GM21423 (cell line): ENCODE results near the gene PDE6B.
"Not testable (repeated sequence)": the region's sequence is repeated elsewhere in the genome, so short reads cannot be mapped to it uniquely, and the experiment has no call there.

ENCODE experiments used
- ATAC-seq: cut with Tn5 transposase; IDR thresholded peaks from one replicate; pipeline ENCODE4 v1.9.1; 2021; ENCODE audit warnings: mild to moderate bottlenecking, moderate library complexity; ENCODE audit not compliant: unreplicated experiment

PDE6B gene

DNA sequence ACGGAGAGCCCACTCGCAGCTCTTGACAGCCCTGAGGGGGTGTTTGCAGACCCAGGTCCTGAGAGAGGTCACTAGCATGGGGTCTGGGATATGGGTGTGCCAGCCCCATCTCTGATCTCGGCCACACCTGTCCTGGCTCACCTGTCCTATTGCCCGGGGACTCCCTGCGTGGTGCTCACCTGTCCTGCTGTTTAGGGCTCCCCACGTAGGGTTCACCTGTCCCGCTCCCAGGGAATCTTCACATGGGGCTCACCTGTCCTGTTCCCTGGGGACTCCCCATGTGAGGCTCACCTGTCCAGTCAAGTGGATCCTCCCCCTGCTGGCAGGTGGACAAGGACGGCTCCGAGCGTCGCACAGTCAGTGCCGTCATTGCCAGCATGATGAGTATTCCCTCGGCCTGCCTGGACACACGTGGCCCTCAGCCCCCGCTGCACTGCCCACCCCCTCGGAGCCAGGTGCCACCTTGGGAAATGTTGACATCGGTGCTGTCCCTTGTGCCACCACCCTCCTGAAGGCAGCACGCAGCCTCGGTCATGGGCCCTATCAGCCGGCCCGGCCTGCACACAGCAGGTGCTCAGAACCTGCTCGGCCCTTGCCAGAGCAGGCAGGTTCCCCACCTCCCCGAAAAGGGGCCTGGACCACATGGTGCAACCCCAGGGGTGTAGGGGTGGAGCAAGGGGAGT, 57.3 kb downstream of the PDE6B start:
- no peak for ATAC-seq

DNA sequence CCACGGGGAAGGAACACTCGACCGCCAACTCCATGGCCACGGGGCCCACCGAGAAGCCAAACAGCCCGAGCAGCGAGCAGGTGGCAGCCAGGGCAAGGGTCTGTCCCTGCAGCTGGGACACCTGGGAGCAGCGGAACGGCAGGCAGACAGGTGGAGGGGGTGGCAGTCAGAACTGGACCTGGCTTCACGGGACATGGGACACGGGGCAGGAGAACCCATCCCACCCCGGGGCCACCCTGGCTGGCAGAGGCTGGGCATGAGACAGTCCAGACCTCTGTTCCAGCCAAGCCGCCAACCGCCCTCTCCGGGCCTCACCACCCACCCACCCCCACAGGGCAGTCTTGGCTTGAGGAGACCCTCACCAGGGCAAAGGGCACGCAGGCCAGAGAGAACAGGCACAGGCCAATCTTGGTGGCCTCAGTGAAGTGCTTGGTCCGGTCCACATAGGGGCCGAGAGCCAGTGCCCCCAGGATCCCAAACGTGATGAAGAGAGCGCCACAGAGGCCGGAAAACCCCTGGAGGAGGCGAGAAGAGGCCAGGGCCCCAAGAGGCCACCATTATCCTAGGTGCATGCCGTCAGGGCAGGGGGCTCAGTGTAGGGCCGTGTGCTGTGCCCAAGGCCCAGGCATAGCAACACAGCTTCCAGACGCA, 58.0 kb downstream of the PDE6B start:
- no peak for ATAC-seq

DNA sequence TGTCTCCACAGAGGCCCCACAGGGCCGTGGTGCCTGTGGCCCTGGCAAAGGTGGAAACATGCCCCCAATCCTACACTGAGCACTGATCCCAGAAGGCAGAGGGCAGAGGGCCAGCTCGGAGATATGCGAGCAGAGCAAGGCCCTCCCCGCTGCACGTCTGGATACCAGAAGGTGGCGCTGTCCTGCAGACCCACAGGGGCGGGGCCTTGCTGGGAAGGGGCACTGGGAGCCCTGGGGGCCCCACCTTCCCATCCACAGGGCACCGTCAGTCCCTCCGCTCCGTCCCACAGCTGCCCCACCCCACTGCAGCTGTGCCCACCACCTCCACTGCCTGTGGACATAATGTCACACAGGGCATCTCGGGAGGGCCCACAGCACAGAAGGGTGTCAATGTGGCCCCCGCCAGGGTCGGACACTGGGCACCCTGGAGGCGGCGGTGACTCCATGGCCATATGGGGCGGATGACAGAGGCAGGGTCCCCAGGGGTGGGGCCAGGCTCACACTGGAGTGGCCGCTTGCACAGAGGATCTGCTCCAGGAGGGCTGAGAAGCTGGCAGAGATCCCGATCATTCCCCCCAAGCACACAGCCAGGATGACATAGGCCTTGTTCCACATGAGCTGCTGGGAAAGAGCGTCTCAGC, 58.7 kb downstream of the PDE6B start:
- ATAC-seq, result no peak

DNA sequence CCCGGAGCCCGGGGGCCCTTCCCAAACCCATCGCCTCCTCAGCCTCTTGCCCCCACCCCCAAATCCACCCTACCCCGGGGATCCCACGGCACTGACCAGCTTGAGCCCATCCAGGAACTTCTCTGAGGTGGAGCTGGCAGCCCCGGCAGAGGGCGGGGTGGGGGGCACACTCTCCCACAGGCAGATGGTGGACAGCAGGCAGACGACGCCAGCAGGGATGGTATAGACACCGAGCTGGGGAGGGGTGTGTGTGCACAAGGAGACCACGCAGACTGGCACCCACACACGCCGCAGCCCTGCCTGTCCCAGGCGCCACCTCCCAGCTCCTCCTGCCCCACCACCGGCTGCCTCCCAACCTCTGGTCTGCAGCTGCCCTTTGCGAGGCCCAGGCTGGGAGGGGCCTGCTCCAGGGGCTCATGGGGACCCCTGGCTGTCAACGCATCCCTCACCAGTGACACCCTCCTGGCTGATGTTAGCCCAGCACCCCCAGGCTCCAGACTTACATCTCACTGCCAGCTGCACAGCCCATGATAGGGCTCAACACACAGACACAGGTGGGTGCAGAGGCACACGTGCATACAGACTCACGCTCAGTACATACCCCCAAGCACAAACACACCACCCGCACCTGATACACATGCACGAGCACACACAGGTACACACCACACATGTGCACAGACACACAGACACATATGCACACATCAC, 59.4 kb downstream of the PDE6B start:
- ATAC-seq, result no peak

DNA sequence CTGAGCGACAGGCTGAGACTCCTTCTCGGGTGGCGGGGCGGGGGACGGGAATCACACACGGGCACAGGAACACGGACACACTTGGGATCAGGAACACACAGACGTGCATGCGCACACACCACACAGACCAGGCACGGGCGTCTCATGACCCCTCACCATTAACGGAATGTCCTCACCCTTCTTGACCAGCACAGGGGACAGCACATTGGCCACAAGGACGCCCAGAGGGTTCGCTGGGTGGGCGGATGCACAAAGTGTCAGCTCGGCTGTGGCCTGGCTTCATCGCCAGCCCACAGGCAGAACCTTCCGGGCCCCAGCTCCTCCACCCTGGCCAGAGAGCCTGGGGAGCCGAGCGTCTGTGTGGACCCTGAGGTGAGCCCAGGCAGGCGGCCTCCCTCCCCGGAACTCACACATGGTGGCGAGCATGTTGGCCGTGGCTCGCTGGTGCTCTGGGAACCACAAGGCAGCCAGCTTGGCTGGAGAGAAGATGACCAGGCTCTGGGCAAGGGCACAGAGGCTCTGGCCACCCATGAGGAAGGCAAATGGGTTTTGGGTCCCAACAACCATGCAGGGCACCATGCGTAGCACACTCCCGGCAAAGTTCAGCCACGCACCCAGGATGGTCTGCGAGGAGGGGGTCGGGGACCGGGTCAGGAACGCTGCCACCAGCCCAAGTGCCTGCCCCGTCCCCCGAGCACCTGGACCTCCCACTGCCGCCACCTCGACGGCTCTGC, 60.5 kb downstream of the PDE6B start:
- no peak for ATAC-seq

DNA sequence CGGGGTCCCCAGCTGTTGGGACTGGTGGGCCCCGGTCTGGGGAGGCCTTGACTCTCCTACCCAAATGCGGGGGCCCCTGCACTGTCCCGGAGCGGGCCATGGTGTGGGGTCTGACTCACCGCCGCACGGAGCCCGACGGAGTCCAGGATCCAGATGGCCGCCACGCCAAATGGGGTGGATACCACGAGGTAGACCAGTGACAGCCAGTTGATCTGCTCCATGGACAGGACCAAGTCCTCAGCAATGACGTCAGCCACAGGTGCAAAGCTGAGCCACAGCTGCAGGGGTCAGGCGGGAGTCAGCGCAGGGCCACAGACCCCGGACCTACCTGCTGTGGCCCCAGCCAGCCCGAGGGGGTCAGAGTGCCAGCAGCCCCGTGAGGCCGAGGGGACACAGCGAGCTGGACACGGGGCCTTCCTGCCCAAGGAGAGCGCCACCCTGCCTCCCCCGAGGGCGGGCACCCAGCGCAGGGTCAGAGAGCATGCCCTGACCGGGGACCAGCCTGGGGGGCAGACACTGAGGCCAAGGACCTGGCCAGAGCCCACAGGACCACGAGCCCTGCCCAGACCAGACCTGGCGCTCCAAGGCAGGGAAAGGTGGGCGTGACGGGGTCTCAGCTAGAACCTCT, 61.2 kb downstream of the PDE6B start:
- ATAC-seq, result no peak

DNA sequence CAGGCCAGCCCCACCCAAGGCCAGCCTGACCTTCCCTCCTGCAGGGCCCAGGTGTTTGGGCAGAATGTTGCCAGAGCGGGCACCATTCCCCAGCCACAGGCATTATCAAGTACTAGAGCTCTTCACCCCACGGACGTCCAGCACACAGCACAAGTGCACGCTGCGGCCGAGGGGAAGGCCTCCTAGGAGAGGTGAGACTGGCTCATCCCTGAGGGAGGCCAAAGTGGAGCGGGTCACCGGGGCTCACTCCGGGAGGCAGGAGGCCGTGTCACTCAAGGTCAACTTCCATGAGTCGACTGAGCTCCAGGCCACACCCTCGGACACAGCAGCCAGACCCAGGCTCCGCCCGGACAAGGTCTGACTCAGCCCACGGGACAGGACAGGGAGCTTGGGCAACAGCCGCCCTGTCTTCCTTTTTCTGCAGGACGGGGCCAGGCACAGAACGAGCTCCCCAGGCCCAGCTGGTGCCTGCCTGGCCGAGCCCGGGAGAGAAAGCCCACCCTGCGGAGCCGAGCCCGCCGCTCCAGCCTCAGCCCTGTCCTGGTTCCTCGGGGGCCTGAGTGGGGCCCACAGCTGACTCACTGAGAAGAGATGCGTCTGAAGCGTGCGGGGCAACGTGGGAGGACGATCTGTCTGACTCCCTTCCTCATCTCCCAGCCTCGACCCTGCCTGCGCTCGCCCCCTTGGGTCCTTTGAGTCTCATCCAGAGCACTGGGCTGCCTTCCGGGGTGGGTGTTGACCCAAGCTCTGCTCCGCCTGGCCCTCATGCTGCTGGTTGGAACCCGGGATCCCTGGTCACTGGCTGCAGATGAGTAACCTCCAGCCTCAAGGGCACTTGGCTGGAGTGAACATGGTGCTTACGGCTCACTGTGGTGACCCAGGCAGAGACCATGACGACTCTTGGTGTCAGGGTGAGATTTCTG, 61.9 kb downstream of the PDE6B start:
- ATAC-seq, result no peak

DNA sequence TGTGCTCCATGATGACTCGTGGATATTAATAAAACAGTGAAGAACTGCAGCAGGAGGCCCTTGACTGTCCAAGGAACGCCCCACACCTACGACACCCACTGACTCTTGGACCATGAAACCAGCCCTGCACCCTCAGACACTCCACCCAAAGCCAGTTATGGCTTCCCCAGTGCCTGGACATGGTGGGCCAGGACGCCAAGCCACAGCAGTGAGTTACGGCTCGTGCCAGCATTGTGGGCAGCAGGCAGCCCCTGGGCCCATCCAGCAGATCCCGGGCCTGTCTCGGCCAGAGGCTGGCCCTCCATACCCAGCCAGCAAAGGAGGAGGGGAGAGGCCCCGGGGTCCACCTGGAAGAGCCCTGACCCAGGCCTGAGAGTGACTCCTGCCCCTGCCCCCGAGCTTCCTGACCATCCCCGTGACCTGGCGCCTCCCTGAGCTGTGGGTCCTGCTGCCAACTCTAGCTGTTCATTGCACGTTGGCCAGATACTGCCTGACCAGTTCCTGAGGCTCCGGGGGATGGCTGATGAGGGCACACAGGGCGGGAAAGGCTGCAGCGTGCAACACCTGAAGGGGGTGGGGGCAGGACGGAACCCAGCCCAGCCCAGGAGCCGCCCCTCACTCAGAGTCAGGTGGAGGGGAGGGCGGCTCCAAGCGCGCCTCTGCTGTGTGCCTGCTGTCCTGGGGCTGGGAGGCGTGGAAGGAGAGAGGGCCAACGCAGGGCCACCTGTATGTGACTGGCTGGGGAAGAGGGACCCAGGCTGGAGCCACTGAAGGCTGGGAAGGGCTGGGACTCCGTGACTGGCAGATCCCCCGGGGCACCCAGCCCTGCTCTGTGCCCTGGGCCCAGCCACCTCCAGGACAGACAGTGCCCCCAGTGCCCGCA, 62.8 kb downstream of the PDE6B start:
- ATAC-seq, result no peak

DNA sequence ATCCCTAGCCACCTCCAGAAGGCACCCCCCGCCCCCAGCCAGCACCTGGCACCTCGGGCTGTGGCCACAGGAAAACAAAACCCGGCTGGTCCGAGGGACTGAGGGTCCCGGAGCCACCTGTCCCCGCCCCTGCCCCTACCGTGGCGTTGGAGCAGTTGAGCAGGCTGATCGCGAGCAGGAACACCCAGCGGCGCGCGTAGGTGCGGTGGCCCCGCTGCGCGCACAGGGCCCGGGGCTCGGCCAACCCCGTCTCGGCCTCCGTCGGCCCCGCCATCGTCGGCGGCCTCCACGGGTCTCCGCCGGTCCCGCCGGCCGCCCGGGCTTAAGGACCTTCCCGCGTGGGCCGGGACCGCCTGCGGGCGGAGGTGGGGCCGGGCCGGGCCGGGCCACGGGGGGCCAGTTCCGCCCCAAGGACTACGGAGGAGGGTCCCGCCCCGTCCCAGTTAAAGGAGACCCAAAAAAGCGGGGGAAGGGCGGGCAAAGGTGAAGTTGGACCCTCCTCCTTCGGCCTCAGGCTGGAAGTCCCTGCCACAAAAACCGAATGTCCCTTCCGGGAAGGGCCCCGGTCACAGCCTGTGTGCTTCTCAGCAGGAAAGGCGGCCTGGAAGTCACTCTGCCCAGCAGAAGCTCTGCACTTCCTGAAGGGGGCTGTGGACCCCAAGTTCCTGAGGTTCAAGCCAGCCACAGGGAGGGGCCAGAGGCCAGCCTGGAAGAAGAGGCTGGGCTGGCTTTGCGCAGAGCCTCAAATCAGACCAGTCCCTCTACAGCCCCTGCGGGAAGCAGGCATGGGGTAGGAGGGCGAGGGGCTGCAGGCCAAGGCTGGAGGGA, 63.7 kb downstream of the PDE6B start, which contains the start of gene SLC49A3:
Gene SLC49A3, minus strand, starts transcription at position 298 of the 828 bp plus-strand sequence. Its CDS starts 24 bp downstream, at position 274.
- no peak for ATAC-seq

DNA sequence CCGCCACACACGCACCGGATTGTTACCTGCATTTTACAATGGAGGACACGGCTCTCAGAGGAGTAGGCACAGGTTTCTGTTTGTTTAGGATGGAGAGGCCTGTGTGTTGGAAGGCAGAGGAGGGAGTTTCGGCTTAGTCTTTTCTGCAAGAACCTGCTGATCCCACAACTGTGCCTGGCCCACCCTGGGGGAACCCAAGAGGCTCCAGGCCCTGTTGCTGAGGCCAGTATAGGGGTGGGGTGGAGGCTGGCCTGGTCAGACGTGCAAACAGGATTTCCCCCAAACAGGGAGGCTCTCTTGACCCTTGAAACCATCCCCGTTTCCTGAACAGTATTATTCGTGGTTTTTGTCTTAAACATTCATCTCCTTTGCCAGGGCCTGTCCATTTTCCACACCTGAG, 64.3 kb downstream of the PDE6B start:
- no peak for ATAC-seq

DNA sequence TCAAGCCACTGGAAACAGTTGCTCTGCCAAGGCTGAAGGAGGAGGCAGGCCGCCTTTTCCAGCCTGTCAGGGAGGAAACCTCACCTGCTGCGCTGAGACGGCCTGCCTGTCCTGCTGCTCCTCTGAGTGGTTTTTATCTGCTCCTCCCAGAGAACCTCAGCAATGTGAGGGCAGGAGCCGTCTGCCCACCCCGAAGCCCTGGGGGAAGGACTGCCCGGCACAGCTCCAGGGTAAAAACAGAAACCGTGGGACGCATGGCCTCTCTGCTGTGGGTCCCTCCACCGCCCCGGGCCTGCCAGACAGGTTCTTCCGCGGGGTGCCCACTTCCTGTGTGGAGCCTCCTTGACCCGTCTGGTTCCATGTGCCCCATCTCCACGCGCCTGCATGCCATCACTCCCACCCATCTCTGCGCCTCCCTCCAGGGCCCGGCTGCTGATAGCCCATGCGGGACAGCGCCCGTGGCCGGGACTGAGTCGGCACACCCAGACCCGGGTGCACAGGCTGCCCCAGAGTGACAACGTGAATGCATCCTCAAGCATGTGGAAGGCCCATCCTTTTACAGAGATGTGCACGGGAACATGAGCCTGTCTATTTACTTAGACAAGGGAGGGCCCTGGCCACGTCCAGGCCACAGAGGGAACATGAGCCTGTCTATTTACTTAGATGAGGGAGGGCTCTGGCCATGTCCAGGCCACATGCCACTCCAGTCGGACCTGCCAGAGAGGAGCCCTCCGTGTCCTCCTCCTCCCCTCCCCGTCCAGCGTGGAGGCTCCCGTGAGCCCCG, 67.6 kb downstream of the PDE6B start:
- no peak for ATAC-seq

DNA sequence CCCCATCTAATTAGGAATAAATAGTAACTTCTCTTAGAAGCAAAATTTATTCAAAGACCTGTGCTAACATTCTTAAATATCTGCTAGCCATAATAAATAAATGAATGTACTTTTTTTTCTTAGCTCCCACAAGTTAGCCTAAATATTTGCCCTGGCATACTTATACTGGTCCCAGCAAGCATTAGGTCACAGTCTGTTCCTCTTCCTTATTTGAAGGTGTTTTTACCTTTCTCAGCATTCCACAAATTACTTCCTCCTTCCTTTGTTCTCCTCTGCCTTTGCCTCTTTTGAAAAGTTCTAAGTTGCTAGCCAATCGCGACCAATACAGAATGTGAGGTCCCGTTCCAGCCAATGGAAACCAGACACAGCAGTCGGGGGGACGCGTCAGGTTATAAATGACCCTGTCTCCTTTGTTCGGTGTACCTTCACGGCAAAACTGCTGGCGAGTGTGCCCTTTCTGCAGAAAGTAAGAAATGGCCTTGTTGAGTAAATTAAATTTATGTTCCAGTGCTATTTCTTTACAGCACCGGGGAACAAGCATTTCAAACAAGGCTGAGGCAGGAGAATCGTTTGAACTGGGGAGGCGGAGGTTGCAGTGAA, 69.1 kb downstream of the PDE6B start:
- not testable (repeated sequence) for ATAC-seq

DNA sequence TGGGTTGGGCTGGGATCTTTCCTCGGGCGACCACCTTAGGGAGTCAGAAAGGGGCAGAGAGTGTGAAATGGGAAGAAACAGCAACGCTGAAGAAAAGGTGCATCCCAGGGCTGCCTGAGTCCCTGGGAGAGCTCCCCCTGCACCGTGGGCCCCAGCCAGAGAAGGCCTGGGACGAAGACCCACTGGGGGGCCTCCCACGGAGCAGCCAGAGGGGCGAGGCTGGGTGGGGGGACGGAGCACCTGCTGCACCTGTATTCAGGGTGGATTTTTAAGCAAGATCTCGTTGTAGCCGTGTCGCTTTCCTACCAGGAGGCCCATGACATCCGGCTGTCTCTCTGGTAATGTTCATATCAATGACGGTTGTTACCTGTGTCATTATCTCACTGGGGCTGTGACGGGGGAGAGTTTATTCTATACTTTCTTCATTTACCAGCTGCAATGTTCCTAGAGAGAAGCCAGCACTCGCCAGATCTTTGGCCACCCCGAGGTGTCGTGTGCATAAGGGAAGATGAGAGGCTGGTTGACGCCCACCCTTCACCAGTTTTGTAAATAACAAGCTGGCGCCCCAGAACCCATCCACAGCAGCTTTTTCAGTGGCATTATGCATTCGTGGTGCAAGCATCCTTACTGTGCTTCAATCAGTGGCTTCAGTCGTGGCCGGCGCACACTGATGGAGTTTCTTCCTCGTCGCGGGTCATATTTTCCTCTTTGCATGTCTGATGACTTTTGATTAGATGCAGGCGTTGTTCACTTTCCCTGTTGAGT, 74.6 kb downstream of the PDE6B start:
- no peak for ATAC-seq

DNA sequence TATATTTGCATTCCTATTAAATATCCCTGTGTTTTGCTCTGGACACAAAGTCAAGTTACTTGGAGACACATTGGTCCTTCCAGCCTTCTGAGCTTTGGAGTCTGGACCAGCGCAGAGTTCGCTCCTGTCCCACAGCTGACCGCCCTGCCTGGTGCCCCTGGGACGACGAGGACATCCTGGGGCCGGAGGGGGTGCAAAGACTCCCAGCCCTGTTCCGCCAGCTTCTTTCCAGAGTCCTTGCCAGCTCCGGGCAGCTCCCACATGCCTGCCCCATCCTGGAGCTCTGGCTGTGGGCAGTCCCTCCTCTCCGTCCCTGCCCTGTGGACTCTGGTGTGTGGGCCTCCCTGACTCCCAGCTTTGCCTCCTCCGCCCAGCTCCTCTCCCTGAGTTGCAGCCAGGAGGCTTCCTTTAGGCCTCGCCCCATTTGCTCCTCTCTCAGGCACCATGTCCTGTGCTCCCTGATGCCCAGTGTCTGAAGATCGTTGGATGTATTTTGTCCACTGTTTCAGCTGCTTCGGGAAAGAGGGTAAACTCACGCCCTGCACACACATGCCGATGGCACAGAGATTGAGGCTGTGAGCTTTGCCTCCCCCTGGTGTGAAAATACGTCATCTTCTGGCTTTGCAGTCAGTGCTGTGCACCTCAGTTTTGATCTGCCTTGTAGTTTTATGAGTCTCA, 75.4 kb downstream of the PDE6B start:
- no peak for ATAC-seq

DNA sequence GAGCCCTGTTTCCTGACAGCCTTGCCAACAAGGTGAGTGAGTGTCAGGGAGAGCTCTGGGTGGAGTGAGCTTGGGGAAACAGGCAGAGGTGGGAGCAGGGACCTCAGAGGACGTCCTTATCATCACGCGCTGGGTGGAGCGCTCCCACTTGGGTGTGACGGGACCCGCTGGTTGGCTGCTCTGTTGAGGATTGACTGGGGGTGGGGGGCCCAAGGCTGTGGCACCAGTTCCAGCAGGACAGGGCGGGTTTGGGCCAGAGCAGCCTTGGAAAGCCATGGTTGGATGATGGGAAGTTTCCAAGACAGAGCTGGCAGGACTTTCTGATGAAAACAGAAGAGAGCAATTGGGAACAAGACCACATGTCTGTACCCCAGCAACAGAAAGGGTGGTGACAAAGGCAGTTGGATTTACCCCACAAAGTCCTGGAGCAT, 77.3 kb downstream of the PDE6B start:
- no peak for ATAC-seq
